Vagina (tissue), 2 donors: ENCODE results near the gene GINS1. TPM values are rescaled to one million over a fixed set of nuclear protein-coding genes. Genes with fewer than 3 reads are reported as not detected.

Source experiments
- DNase-seq, 2 donors: peaks; one replicate each; pipeline ENCODE4 v3.0.0-alpha.2; 2017; ENCODE audit errors: extremely low spot score in 2 of 2
- H3K27ac ChIP-seq: fragments of 200-600 bp; sonication (generic); one replicate; pipeline ENCODE4 v1.5.1; 2019
- H3K27me3 ChIP-seq: fragments of 200-600 bp; sonication (generic); one replicate; pipeline ENCODE4 v1.5.1; 2019
- H3K36me3 ChIP-seq, 2 donors: fragments of 200-600 bp; sonication (generic); one replicate each; pipeline ENCODE4 v1.5.1; 2017 to 2019
- H3K4me1 ChIP-seq: fragments of 200-600 bp; sonication (generic); one replicate; pipeline ENCODE4 v1.5.1; 2019
- H3K4me3 ChIP-seq, 2 donors: fragments of 200-600 bp; sonication (generic); 1 replicate in 1 of 2; 2 replicates in 1 of 2; pipeline ENCODE4 v1.5.1; 2016 to 2019
- H3K9me3 ChIP-seq: fragments of 200-600 bp; sonication (generic); one replicate; pipeline ENCODE4 v1.5.1; 2019
- POLR2A ChIP-seq, 2 donors: fragments of 450-650 bp; IDR thresholded peaks; one replicate each; pipeline ENCODE4 v1.6.1; 2017; ENCODE audit warnings: antibody characterized with exemption in 2 of 2, mild to moderate bottlenecking in 2 of 2, moderate library complexity in 2 of 2
- POLR2AphosphoS5 ChIP-seq, 2 donors: sonication (generic); formaldehyde crosslinking; IDR thresholded peaks; one replicate each; pipeline ENCODE4 v1.9.0; 2017; ENCODE audit warnings: antibody characterized with exemption in 2 of 2, mild to moderate bottlenecking in 2 of 2, low read depth in 1 of 2; ENCODE audit not compliant: insufficient read depth in 1 of 2
- intact Hi-C: fragments of 100-400 bp; cut with DNase I; formaldehyde crosslinking; loops from one replicate; pipeline ENCODE4 v1.15.1; 2023
- total RNA-seq: library from RNA; depleted of rRNA; stranded (reverse); fragments of >200 nt; gene quantifications from one replicate; pipeline ENCODE4 v1.2.3, GENCODE V29; 2016
- TF ChIP-seq, protein P1 (sequence below), 3 experiments: fragments of 450-650 bp in 2 of 3; fragments of 200-600 bp in 1 of 3; sonication (generic) in 1 of 3; IDR thresholded peaks; one replicate each; pipeline ENCODE4 v1.5.1; 2017 to 2019; ENCODE audit warnings: antibody characterized with exemption in 3 of 3, mild to moderate bottlenecking in 2 of 3, moderate library complexity in 2 of 3

The GINS1 gene
- total RNA-seq, 1 donor from 2014 or later, result 2.0 TPM

DNA sequence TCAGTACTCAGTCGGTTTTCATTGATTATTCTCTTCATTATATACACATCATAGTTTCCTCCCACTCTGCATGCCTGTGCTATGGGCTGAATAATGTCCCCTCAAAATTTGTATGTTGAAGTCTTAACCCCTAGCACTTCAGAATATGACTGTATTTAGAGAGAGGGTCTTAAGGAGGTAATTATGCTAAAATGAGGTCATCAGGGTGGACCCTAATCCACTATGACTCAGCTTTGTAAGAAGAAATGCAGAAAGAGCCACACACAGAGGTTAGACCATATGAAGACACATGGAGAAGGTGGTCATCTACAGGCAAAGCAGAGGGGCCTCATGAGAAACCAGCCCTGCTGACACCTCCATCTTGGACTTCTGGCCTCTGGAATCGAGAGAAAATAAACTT lies 32.6 kb upstream of the GINS1 start:
- H3K4me3 ChIP-seq, result no peak overlapping the region
- intact Hi-C loops, result no loop called here
- H3K27ac ChIP-seq, result no peak overlapping the region

DNA sequence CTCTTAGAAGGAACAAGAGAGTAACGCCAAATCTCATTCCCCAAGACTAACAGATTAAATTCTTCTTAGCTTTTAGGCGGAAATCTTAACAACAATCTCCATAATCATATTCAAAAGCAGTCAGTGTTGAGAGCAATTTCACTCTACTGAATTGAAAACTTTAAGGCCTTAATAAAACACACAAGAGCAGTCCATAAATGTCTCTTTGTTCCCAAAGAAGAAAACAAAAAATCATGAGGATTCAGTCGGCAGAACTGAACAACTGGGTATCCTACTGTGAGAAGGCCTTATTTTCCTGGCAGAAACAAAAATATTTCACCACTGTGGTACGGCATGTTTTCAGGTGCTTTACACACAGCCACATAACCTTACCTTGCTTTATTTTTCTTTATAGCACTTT lies 31.2 kb upstream of the GINS1 start:
- no peaks in the 10 kb centered on the region for H3K4me1 ChIP-seq
- no peak overlapping the region for H3K27ac ChIP-seq
- H3K4me3 ChIP-seq, result no peak overlapping the region
- no peaks in the 10 kb centered on the region for H3K9me3 ChIP-seq
- no peaks in the 10 kb centered on the region for H3K27me3 ChIP-seq
- DNase-seq, result no peak
- TF ChIP-seq POLR2A (IDR thresholded peaks at IDR 0.05), result no peak
- TF ChIP-seq, protein P1, sequence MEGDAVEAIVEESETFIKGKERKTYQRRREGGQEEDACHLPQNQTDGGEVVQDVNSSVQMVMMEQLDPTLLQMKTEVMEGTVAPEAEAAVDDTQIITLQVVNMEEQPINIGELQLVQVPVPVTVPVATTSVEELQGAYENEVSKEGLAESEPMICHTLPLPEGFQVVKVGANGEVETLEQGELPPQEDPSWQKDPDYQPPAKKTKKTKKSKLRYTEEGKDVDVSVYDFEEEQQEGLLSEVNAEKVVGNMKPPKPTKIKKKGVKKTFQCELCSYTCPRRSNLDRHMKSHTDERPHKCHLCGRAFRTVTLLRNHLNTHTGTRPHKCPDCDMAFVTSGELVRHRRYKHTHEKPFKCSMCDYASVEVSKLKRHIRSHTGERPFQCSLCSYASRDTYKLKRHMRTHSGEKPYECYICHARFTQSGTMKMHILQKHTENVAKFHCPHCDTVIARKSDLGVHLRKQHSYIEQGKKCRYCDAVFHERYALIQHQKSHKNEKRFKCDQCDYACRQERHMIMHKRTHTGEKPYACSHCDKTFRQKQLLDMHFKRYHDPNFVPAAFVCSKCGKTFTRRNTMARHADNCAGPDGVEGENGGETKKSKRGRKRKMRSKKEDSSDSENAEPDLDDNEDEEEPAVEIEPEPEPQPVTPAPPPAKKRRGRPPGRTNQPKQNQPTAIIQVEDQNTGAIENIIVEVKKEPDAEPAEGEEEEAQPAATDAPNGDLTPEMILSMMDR (IDR thresholded peaks at IDR 0.05), result no peak
- TF ChIP-seq POLR2AphosphoS5 (IDR thresholded peaks at IDR 0.05; ENCODE audit: insufficient read depth in 1 of 2, low read depth in 1 of 2), result no peak
- intact Hi-C loops, result no loop called here
- H3K36me3 ChIP-seq, result no peaks in the 10 kb centered on the region

More for the DNA sequence above, 32.6 kb upstream of the GINS1 start:
- no peaks in the 10 kb centered on the region for H3K9me3 ChIP-seq
- DNase-seq, result no peak
- no peaks in the 10 kb centered on the region for H3K36me3 ChIP-seq
- no peaks in the 10 kb centered on the region for H3K27me3 ChIP-seq
- TF ChIP-seq POLR2AphosphoS5 (IDR thresholded peaks at IDR 0.05; ENCODE audit: insufficient read depth in 1 of 2, low read depth in 1 of 2) (no peak), POLR2A (IDR thresholded peaks at IDR 0.05) (no peak)
- TF ChIP-seq, protein P1 (IDR thresholded peaks at IDR 0.05), result no peak
- no peaks in the 10 kb centered on the region for H3K4me1 ChIP-seq

DNA sequence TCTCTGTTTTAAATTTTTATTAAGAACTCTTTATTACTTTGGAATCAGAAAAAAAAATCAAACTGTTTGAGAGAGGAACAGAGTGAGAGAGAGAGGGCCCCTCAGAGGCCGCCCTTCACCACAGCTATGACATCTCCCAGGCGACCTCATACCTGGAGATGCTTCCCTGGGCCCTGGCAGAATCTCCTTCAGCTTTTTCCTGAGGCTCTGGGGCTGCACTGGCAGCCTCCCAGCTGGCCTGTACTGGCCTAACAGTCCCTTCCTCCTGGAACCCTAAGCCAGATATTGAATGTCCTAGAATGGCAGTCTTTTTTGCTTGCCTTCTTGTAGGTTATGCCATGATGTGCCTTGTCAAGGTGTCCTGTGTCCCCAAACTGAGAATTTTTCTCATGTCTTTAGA lies 30.6 kb upstream of the GINS1 start:
- H3K4me1 ChIP-seq, result no peaks in the 10 kb centered on the region
- no peak for DNase-seq
- no peak overlapping the region for H3K4me3 ChIP-seq
- H3K27ac ChIP-seq, result no peak overlapping the region
- H3K27me3 ChIP-seq, result no peaks in the 10 kb centered on the region
- TF ChIP-seq POLR2A (IDR thresholded peaks at IDR 0.05) (no peak), POLR2AphosphoS5 (IDR thresholded peaks at IDR 0.05; ENCODE audit: insufficient read depth in 1 of 2, low read depth in 1 of 2) (no peak)
- TF ChIP-seq, protein P1 (IDR thresholded peaks at IDR 0.05), result no peak
- H3K36me3 ChIP-seq, result no peaks in the 10 kb centered on the region
- intact Hi-C loops, result no loop called here
- no peaks in the 10 kb centered on the region for H3K9me3 ChIP-seq

DNA sequence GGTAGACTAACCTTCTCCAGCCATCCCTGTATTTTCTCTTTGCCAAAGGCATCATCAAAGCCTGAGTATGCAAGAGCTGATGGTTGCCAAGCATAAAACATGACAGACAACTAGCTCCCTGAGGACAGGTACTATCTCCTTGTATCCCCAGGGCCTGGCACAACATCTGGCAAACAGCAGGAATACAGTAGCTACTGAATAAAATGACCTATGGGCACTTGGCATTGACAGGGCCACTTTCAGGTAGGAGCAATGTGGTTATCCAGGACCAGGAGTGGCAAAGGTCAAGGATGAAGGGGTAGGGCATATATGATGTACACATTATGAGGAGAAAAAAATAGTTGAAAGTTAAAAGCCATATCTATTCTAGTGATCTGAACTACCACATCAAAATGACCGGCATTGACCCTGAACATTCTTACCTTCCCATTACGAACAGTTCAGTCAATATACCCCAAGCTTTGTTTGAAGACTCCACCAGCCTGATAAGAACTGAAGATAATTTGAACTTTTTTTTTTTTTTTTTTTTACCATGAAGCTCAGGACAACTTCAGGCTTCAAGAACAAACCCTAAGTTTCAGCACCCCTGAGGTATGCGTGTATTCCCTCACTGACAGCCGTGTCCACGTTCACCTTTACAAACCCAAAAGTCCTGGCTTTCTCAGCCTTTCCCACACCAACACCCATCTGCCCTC lies 29.1 kb upstream of the GINS1 start:
- TF ChIP-seq POLR2A (IDR thresholded peaks at IDR 0.05) (no peak), POLR2AphosphoS5 (IDR thresholded peaks at IDR 0.05; ENCODE audit: insufficient read depth in 1 of 2, low read depth in 1 of 2) (no peak)
- TF ChIP-seq, protein P1 (IDR thresholded peaks at IDR 0.05), result no peak
- intact Hi-C loops, result no loop called here
- DNase-seq, result no peak

More for the DNA sequence above, 29.1 kb upstream of the GINS1 start:
- Histone ChIP-seq H3K36me3 (no peaks in the 10 kb centered on the region), H3K27me3 (no peaks in the 10 kb centered on the region), H3K4me3 (no peak overlapping the region), H3K27ac (no peak overlapping the region), H3K9me3 (no peaks in the 10 kb centered on the region), H3K4me1 (no peaks in the 10 kb centered on the region)
